Endothelial cell (in vitro differentiated cells): ENCODE results near the gene RACK1. TPM values are rescaled to one million over a fixed set of nuclear protein-coding genes. Genes with fewer than 3 reads are reported as not detected.
"Not testable (repeated sequence)": the region's sequence is repeated elsewhere in the genome, so short reads cannot be mapped to it uniquely, and the experiment has no call there.

ENCODE experiments used
- DNase-seq: peaks from one replicate; pipeline ENCODE4 v3.0.0; 2021; ENCODE audit warnings: low spot score
- H3K27ac Mint-ChIP-seq: one replicate; pipeline ENCODE4 v1.8.0; 2021; ENCODE audit warnings: mixed read lengths, inconsistent platforms; ENCODE audit not compliant: unreplicated experiment
- H3K27me3 Mint-ChIP-seq: one replicate; pipeline ENCODE4 v1.8.0; 2021; ENCODE audit warnings: mild to moderate bottlenecking, moderate library complexity, mixed read lengths, inconsistent platforms; ENCODE audit not compliant: unreplicated experiment
- H3K36me3 Mint-ChIP-seq: one replicate; pipeline ENCODE4 v1.8.0; 2021; ENCODE audit warnings: mild to moderate bottlenecking, low read depth, mixed read lengths, inconsistent platforms; ENCODE audit not compliant: unreplicated experiment
- H3K4me1 Mint-ChIP-seq: one replicate; pipeline ENCODE4 v1.8.0; 2021; ENCODE audit warnings: mild to moderate bottlenecking, mixed read lengths, inconsistent platforms; ENCODE audit not compliant: unreplicated experiment
- H3K4me3 Mint-ChIP-seq: one replicate; pipeline ENCODE4 v1.8.0; 2021; ENCODE audit warnings: mild to moderate bottlenecking, mixed read lengths, inconsistent platforms; ENCODE audit not compliant: unreplicated experiment
- H3K9me3 Mint-ChIP-seq: one replicate; pipeline ENCODE4 v1.8.0; 2021; ENCODE audit warnings: mixed read lengths, inconsistent platforms; ENCODE audit not compliant: unreplicated experiment
- CTCF ChIP-seq: fragments of 200-600 bp; sonication (generic); IDR thresholded peaks from one replicate; pipeline ENCODE4 v1.5.0; 2021; ENCODE audit warnings: antibody characterized with exemption; ENCODE audit not compliant: unreplicated experiment
- total RNA-seq: library from RNA; stranded (reverse); fragmentation: NEBNext Ultra II Directional; extraction: Animal tissue kit (Norgen Biotek cat#: 25700); gene quantifications from one replicate; pipeline ENCODE4 v1.2.1, GENCODE V29; 2021; ENCODE audit not compliant: unreplicated experiment

The RACK1 gene
- total RNA-seq, 1 donor from 2014 or later = 2,232 TPM

DNA sequence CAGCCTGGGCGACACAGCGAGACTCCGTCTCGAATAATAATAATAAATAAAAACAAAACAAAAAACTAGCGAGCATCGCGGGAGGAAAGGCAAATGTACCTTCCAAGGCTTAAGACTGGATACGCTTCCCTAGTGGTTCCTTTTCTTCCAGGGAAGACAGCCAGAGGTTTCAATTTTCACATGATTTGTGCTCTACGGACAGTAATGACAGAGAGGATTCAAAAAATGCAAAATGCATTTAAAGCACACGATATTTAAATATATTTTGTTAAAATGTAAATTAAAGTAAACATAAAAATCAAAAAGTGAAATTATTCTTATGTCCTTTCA lies 24.9 kb downstream of the RACK1 start:
- Mint-ChIP-seq H3K9me3 (no peaks in the 10 kb centered on the region), H3K27me3 (peaks cover 39% of the 10 kb centered on the region), H3K4me1 (peaks cover 19% of the 10 kb centered on the region), H3K27ac (peak overlapping the region; percentile 92), H3K36me3 (peaks cover 12% of the 10 kb centered on the region), H3K4me3 (peak overlapping the region; percentile 87)
- DNase-seq = no peak
- TF ChIP-seq CTCF = no peak

DNA sequence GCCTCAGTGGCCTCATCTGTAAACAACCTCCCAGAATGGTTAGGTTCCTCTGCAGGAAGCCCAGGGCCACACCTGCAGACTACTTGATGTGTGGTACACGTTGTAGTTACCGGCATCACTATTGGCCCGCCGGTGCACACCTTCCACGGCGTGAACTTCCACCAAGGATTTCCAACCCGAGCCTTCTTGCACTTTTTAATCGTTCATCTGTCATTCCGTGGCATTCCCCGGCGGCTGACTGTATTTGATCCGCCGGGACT lies 26.0 kb downstream of the RACK1 start:
- no peak overlapping the region for H3K27ac Mint-ChIP-seq
- no peaks in the 10 kb centered on the region for H3K9me3 Mint-ChIP-seq

DNA sequence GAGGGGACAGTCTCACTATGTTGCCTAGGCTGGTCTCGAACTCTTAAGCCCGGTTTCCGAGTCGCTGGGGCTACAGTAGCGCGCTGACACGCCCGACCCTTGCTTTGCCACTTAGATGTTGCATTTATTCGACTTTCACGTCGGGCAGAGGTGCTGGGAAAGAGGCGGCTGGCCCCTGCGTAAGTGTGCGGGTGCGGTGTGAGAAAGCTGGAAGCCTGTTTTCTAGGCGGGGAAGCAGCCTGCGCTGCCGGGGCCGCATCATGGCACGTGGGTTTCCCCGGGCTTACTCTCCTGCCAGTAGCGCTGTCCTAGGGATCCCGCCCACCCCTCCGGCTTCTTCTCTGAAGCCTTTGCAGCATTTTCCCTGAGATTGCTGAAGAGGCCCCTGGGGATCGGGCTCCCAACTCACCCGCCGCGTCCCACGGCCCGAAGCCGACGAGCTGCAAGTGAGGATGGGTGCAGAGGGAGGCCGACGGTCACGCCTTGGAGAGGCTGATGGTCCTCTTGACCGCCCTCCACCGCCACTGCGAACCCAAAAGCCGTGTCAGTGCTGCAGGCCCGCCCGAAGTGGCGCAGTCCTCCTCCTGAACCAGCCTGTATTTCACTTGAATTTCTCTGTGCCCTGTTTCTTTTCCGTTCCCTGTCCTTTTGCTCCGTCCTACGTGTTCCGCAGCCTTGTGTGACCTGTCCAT lies 26.4 kb downstream of the RACK1 start:
- no peak for TF ChIP-seq CTCF

More for the DNA sequence above, 26.0 kb downstream of the RACK1 start:
- DNase-seq = no peak
- Mint-ChIP-seq H3K4me3 (peak overlapping the region; percentile 87), H3K4me1 (peaks cover 19% of the 10 kb centered on the region), H3K36me3 (peaks cover 12% of the 10 kb centered on the region), H3K27me3 (peaks cover 34% of the 10 kb centered on the region)
- no peak for TF ChIP-seq CTCF

DNA sequence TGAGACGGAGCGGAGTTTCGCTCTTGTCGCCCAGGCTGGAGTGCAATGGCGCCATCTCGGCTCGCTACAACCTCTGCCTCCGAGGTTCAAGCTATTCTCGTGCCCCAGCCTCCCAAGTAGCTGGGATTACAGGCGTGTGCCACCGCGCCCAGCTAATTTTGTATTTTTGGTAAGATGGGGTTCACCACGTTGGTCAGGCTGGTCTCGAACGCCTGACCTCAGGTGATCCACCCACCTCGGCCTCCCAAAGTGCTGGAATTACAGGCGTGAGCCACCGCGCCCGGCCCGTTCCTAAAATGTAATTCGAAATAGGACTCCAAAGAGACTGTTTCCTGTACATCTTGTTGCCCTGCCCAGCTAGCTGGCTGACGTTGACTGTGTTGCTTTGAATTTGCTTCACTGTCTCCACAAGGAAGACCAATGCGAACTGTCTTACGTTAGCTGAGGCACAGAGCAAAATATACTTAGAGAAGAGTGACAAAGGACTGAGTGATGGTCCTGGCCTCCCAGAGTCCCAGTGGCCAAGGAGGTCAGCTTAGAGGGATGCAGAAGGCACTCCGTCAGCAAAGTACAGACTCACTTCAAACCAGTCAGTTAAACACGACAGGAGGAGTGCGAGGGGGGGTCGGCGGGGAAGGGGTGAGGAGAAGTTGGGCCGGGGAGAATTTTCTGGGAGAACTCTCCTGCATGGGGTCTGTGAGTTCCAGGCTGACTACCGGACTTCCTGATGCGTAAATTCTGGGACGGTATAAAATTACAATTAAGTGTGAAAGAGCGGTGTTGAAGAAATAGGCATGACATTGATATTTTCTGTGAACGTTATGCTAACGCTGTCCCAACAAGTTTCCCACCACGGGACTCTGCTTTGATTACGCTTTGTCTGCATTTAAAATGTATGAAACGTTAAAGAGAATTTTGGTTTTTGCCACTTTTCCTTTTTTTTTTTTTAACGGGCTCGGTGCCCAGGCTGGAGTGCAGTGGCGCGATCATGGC lies 27.4 kb downstream of the RACK1 start:
- peaks cover 21% of the 10 kb centered on the region for H3K27me3 Mint-ChIP-seq
- H3K27ac Mint-ChIP-seq = no peak overlapping the region
- peaks cover 11% of the 10 kb centered on the region for H3K4me1 Mint-ChIP-seq
- H3K9me3 Mint-ChIP-seq = no peaks in the 10 kb centered on the region
- peak overlapping the region; percentile 70 for H3K4me3 Mint-ChIP-seq
- TF ChIP-seq CTCF = no peak
- DNase-seq = no peak
- H3K36me3 Mint-ChIP-seq = peaks cover 4% of the 10 kb centered on the region

More for the DNA sequence above, 26.4 kb downstream of the RACK1 start:
- DNase-seq = peak; percentile 54
- Mint-ChIP-seq H3K4me1 (peaks cover 16% of the 10 kb centered on the region), H3K27me3 (peaks cover 31% of the 10 kb centered on the region), H3K4me3 (peak overlapping the region; percentile 87), H3K27ac (no peak overlapping the region), H3K36me3 (peaks cover 8% of the 10 kb centered on the region), H3K9me3 (no peaks in the 10 kb centered on the region)

DNA sequence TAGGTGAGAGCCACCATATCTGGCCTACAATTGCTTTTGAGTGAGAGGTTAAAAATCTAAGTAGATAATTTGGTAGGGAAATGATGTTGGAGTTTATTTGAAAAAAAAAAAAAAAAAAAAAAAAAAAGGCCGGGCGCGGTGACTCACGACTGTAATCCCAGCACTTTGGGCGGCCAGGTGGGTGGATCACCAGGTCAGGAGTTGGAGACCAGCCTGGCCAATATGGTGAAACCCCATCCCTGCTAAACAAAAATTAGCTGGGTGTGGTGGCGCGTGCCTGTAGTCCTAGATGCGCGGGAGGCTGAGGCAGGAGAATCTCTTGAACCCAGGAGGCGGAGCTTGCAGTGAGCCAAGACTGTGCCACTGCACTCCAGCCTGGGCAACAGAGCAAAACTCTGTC lies 29.5 kb downstream of the RACK1 start:
- not testable (repeated sequence) for H3K36me3 Mint-ChIP-seq, H3K27ac Mint-ChIP-seq, H3K9me3 Mint-ChIP-seq, DNase-seq, H3K4me3 Mint-ChIP-seq
- Mint-ChIP-seq H3K4me1 (peaks cover 11% of the 10 kb centered on the region), H3K27me3 (peaks cover 16% of the 10 kb centered on the region)
